Left ventricle myocardium inferior (tissue), 1 donor: Measurements from ENCODE around the gene PIK3R4. TPM values are rescaled to one million over a fixed set of nuclear protein-coding genes. Genes with fewer than 3 reads are reported as not detected.

Source experiments
- DNase-seq: peaks from one replicate; pipeline ENCODE4 v3.0.0-alpha.2; 2020
- H3K27ac ChIP-seq: fragments of 200-600 bp; replicated peaks from 2 replicates; pipeline ENCODE4 v1.8.0; 2021
- H3K27me3 ChIP-seq: fragments of 200-600 bp; 2 replicates; pipeline ENCODE4 v1.8.0; 2021; ENCODE audit warnings: low read depth
- H3K36me3 ChIP-seq: fragments of 200-600 bp; 2 replicates; pipeline ENCODE4 v1.8.0; 2021
- H3K4me1 ChIP-seq: fragments of 200-600 bp; 2 replicates; pipeline ENCODE4 v1.8.0; 2021
- H3K4me3 ChIP-seq: fragments of 200-600 bp; 2 replicates; pipeline ENCODE4 v1.8.0; 2021; ENCODE audit warnings: mild to moderate bottlenecking, moderate library complexity
- H3K9me3 ChIP-seq: fragments of 200-600 bp; replicated peaks from 2 replicates; pipeline ENCODE4 v1.8.0; 2021
- CTCF ChIP-seq: fragments of 200-600 bp; IDR thresholded peaks from 2 replicates; pipeline ENCODE4 v1.8.0; 2021; ENCODE audit warnings: antibody characterized with exemption, mild to moderate bottlenecking, borderline replicate concordance
- intact Hi-C: fragments of 100-400 bp; cut with micrococcal nuclease; formaldehyde crosslinking; loops from one replicate; pipeline ENCODE4 v1.11.0; 2022
- total RNA-seq: library from RNA; stranded (reverse); fragmentation: NEBNext Ultra II Directional; extraction: Animal tissue kit (Norgen Biotek cat#: 25700); gene quantifications from one replicate; pipeline ENCODE4 v1.2.1, GENCODE V29; 2021
- donor health status: DM: no; HTN: yes; CAD: no; lungs with severe emphysema.

PIK3R4 gene
- total RNA-seq, 1 donor from 2014 or later, result 13.8 TPM

DNA sequence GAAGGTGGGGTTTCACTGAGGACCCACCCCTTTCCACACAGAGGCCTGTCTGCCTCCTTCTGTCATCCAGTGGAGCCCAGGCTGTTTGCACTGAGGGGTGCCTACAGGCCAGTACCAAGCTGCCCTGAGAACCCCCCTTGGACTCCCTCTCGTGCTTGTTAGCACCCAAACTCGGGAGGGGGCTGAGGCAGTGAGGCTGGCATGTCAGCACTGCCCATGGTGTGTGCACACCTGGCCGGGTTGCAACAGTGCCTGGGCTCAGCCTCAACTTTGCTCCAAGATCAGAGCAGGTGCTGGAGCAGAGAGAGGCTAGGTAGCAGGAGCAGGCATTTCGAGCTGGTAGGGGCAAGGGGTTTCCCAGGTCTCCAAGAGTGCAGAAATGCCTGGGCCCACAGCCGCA is 90.0 kb downstream of the PIK3R4 start:
- H3K4me1 ChIP-seq, result peaks cover 20% of the 10 kb centered on the region
- peaks cover 11% of the 10 kb centered on the region for H3K36me3 ChIP-seq
- H3K4me3 ChIP-seq, result no peak overlapping the region
- no peaks in the 10 kb centered on the region for H3K9me3 ChIP-seq
- no peaks in the 10 kb centered on the region for H3K27me3 ChIP-seq
- no peak for TF ChIP-seq CTCF
- intact Hi-C loops, result no loop called here
- H3K27ac ChIP-seq, result no peak overlapping the region
- no peak for DNase-seq

DNA sequence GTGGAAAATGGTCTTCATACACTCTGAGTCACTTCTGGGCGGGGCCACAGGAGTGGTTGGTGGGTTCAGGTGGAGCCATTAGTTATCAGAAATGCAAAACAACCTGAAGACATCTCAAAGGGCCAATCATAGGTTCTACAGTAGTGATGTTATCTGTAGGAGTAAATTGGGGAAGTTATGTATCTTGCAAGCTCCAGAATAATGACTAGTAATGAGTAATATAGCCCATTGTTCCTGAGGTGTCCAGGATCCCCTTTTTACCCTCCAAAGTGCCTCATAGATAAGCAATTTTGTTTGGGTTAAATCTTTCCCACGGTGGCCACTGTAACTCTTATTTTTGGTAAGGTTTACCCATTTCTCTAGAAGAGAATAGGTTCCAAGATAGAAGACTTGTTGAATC is 91.7 kb downstream of the PIK3R4 start:
- Histone ChIP-seq H3K27me3 (no peaks in the 10 kb centered on the region), H3K9me3 (no peaks in the 10 kb centered on the region), H3K27ac (no peak overlapping the region), H3K36me3 (peaks cover 11% of the 10 kb centered on the region), H3K4me3 (no peak overlapping the region), H3K4me1 (peaks cover 3% of the 10 kb centered on the region)
- no peak for TF ChIP-seq CTCF
- no peak for DNase-seq
- intact Hi-C loops, result no loop called here

DNA sequence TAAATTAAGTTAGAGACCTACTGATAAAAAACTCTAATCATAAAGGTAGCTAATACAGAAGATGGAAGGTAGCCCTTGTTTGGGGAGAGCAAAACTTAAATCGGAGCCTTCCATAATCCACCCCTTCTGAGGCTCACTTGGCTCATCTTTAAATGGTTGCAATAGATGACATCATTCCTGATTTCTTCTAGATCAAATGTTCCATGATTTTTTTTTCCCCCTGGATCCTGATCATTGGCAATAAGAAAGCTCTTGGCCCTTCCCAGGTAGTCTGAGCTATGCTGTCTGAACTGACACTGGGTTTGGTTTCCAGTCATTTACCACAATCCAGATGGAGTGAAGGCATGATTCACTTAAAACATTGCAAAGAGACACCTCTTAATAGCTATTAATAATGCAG is 92.5 kb downstream of the PIK3R4 start:
- TF ChIP-seq CTCF, result no peak
- Histone ChIP-seq H3K4me1 (no peaks in the 10 kb centered on the region), H3K36me3 (peaks cover 11% of the 10 kb centered on the region), H3K9me3 (no peaks in the 10 kb centered on the region), H3K27me3 (no peaks in the 10 kb centered on the region), H3K4me3 (no peak overlapping the region), H3K27ac (no peak overlapping the region)
- intact Hi-C loops, result no loop called here
- DNase-seq, result no peak

DNA sequence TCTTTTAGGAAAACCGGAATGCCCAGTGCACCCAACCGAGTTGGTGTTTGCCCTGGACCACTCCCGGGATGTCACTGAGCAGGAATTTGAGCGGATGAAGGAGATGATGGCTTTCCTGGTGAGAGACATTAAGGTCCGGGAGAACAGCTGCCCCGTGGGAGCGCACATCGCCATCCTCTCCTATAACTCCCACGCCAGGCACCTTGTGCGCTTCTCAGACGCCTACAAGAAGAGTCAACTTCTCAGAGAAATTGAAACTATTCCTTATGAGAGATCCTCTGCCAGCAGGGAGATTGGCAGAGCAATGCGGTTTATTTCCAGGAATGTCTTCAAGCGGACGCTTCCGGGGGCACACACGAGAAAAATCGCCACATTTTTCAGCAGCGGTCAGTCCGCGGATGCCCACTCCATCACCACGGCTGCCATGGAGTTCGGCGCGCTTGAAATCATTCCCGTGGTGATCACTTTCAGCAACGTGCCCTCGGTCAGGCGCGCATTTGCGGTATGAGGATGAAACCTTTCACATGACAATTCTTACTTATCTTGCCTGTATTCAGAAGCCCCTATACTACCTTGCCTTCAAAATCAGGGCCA is 97.5 kb downstream of the PIK3R4 start:
- H3K4me1 ChIP-seq, result peaks cover 9% of the 10 kb centered on the region
- H3K27me3 ChIP-seq, result no peaks in the 10 kb centered on the region
- no peak overlapping the region for H3K27ac ChIP-seq
- H3K36me3 ChIP-seq, result no peaks in the 10 kb centered on the region
- H3K9me3 ChIP-seq, result no peaks in the 10 kb centered on the region
- intact Hi-C loops, result no loop called here
- DNase-seq, result no peak
- no peak overlapping the region for H3K4me3 ChIP-seq
- no peak for TF ChIP-seq CTCF

GRCh38 chr3:130648293-130648692 is 98.3 kb downstream of the PIK3R4 start:
- H3K36me3 ChIP-seq, result no peaks in the 10 kb centered on the region
- no peak overlapping the region for H3K4me3 ChIP-seq
- TF ChIP-seq CTCF, result no peak
- intact Hi-C loops, result no loop called here
- no peaks in the 10 kb centered on the region for H3K27me3 ChIP-seq
- H3K27ac ChIP-seq, result no peak overlapping the region
- H3K9me3 ChIP-seq, result no peaks in the 10 kb centered on the region
- no peak for DNase-seq
- H3K4me1 ChIP-seq, result peaks cover 9% of the 10 kb centered on the region
